GM12875 (cell line): ENCODE results near the gene FARSA.
A peak's percentile ranks its signal among the peaks of the same experiment; 100 is the strongest.

Experiments used
- H3K4me3 ChIP-seq: one replicate; pipeline ENCODE4 v1.5.1; 2011; ENCODE audit warnings: low read depth, low read length, control low read depth
- CTCF ChIP-seq: IDR thresholded peaks from 2 replicates; pipeline ENCODE4 v1.5.1; 2011; ENCODE audit warnings: low read depth, mild to moderate bottlenecking, control low read depth, inconsistent platforms, low read length, moderate library complexity, borderline replicate concordance; ENCODE audit not compliant: insufficient read depth

The FARSA gene

GRCh38 chr19:12913011-12913561, 20.4 kb downstream of the FARSA start:
- TF ChIP-seq CTCF = no peak

GRCh38 chr19:12912571-12912970, 20.9 kb downstream of the FARSA start:
- no peak overlapping the region for H3K4me3 ChIP-seq
- TF ChIP-seq CTCF = no peak

More at GRCh38 chr19:12913011-12913561, 20.4 kb downstream of the FARSA start:
- no peak overlapping the region for H3K4me3 ChIP-seq

- no peak for TF ChIP-seq CTCF
- no peak overlapping the region for H3K4me3 ChIP-seq
Observed at GRCh38 chr19:12907166-12907565, 26.3 kb downstream of the FARSA start.

- no peak for TF ChIP-seq CTCF
- H3K4me3 ChIP-seq = no peak overlapping the region
Observed at GRCh38 chr19:12899891-12900518, 33.5 kb downstream of the FARSA start.

- no peak for TF ChIP-seq CTCF
- H3K4me3 ChIP-seq = no peak overlapping the region
Observed at GRCh38 chr19:12896460-12896859, 37.1 kb downstream of the FARSA start.

- no peak overlapping the region for H3K4me3 ChIP-seq
- TF ChIP-seq CTCF = no peak
Observed at GRCh38 chr19:12893582-12893981, 39.9 kb downstream of the FARSA start.

GRCh38 chr19:12891553-12892021, 41.9 kb downstream of the FARSA start:
- peak overlapping the region; percentile 94 for H3K4me3 ChIP-seq
- no peak for TF ChIP-seq CTCF
